HepG2 (cell line): ENCODE measurements around the gene CNNM4.

Experiments
- HNRNPH1 ChIP-seq: fragments of 200-400 bp; formaldehyde crosslinking; optimal IDR thresholded peaks from 2 replicates; pipeline ENCODE3; 2017; ENCODE audit warnings: mild to moderate bottlenecking, low read depth, low read length
- NR2C2 ChIP-seq: sonication (generic); formaldehyde crosslinking; IDR thresholded peaks from 2 replicates; pipeline ENCODE4 v1.4.0; 2020; ENCODE audit warnings: missing genetic modification reagents, mild to moderate bottlenecking, moderate library complexity, borderline replicate concordance
- RARG ChIP-seq: sonication (generic); formaldehyde crosslinking; IDR thresholded peaks from 2 replicates; pipeline ENCODE4 v1.4.0; 2020; ENCODE audit warnings: low read depth, mild to moderate bottlenecking, missing genetic modification reagents
- TF ChIP-seq, protein P1 (sequence below): sonication (generic); formaldehyde crosslinking; IDR thresholded peaks from 2 replicates; pipeline ENCODE4 v1.8.1; 2023; ENCODE audit warnings: mild to moderate bottlenecking, moderate library complexity, missing genetic modification reagents
- TF ChIP-seq, protein P2 (sequence below): sonication (generic); formaldehyde crosslinking; IDR thresholded peaks from 2 replicates; pipeline ENCODE4 v1.5.0; 2020; ENCODE audit warnings: mild to moderate bottlenecking, missing genetic modification reagents, moderate library complexity

DNA sequence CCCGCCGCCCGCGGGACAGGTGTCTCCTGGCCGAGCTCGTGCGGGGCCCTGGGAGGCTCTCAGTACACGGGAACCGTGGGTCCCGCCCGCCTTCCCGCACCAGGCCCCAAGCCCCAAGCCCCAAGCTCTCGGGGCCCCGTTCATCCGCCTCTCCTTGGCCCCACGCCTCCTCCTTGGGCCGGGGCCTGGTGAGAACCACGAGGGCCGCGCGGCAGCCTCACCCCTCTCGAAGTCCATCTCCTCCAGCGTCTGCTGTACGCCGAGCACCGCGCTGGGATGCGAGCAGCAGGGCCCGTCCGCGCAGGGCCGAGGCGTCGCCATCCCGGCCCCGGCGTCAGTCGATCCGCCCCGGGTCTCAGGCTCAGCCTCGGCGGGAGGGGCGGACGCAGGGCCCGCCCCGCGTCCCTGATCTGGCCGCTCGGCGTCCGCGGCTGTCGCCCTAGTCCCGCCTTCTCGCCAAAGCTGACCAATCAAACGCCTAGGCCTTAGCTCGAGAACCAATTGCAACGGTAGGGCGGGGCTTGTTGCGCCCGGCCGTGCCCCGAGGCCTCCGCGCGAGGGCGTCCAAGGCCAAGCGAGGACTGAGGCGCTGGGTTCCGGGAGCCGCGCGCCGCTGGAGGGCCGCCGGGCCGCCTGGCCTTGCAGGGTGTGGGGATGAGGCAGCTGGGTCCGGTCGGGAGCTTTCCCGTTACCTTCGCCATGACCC is 97.1 kb downstream of the CNNM4 start, which contains the start of gene ANKRD39:
- TF ChIP-seq, protein P1, sequence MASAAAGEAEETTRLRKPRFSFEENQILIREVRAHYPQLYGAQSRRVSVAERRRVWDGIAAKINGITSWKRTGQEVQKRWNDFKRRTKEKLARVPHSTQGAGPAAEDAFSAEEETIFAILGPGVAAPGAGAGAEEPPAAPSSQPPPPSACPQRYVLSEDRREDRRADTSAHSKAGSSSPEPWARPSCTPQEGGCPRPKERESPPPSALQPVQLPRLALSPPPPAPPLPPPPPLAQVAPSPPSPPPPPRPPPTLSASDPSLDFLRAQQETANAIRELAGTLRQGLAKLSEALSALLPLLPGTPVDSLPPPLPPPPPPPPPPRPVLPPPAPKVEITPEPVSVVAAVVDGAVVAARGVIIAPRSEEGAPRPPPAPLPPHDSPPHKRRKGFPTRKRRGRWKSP = peak; percentile 96
- TF ChIP-seq NR2C2 (CRISPR knock-in tag) (peak; percentile 58), HNRNPH1 (no peak), RARG (peak; percentile 85)
- TF ChIP-seq, protein P2, sequence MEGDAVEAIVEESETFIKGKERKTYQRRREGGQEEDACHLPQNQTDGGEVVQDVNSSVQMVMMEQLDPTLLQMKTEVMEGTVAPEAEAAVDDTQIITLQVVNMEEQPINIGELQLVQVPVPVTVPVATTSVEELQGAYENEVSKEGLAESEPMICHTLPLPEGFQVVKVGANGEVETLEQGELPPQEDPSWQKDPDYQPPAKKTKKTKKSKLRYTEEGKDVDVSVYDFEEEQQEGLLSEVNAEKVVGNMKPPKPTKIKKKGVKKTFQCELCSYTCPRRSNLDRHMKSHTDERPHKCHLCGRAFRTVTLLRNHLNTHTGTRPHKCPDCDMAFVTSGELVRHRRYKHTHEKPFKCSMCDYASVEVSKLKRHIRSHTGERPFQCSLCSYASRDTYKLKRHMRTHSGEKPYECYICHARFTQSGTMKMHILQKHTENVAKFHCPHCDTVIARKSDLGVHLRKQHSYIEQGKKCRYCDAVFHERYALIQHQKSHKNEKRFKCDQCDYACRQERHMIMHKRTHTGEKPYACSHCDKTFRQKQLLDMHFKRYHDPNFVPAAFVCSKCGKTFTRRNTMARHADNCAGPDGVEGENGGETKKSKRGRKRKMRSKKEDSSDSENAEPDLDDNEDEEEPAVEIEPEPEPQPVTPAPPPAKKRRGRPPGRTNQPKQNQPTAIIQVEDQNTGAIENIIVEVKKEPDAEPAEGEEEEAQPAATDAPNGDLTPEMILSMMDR (CRISPR knock-in tag) = peak; percentile 98
